ENCODE measurements around the gene AIMP2.

- TF ChIP-seq CTCF (IDR thresholded peaks at IDR 0.05; ENCODE audit: extremely low read depth in 1 of 2, insufficient read depth in 1 of 2, low read depth in 1 of 2, low read length in 2 of 2) (peak in 1 of 2 donors; percentile 26), POLR2A (IDR thresholded peaks at IDR 0.05; ENCODE audit: low read depth, low read length) (peak; percentile 93), EZH2 (IDR thresholded peaks at IDR 0.05; ENCODE audit: borderline replicate concordance, low read depth, low read length, severe bottlenecking) (no peak), POLR2AphosphoS5 (IDR thresholded peaks at IDR 0.05; ENCODE audit: insufficient read depth, low read depth, low read length) (peak; percentile 79)
Observed at GRCh38 chr7:6008668-6009611, at the start of gene AIMP2, which contains the start of gene PMS2.

Data from endothelial cell of umbilical vein (primary cell).